Smooth muscle cell (in vitro differentiated cells): Measurements from ENCODE around the gene FAM153A. TPM values are rescaled to one million over a fixed set of nuclear protein-coding genes. Genes with fewer than 3 reads are reported as not detected.
"Not testable (repeated sequence)": the region's sequence is repeated elsewhere in the genome, so short reads cannot be mapped to it uniquely, and the experiment has no call there.

Experiments used
- DNase-seq: peaks from one replicate; lab custom pipeline; 2025; ENCODE audit not compliant: unreplicated experiment; lab: John Stamatoyannopoulos, UW
- H2AFZ ChIP-seq: fragments of 200-600 bp; sonication (generic); 2 replicates; pipeline ENCODE4 v1.6.0; 2016; ENCODE audit warnings: antibody characterized with exemption, low read depth, mild to moderate bottlenecking
- H3F3A ChIP-seq: fragments of 200-600 bp; sonication (generic); 2 replicates; pipeline ENCODE4 v1.6.0; 2017; ENCODE audit warnings: antibody characterized with exemption, low read depth
- H3K27ac ChIP-seq: fragments of 200-600 bp; sonication (generic); 2 replicates; pipeline ENCODE4 v1.5.1; 2016; ENCODE audit warnings: low read depth, mild to moderate bottlenecking
- H3K27me3 ChIP-seq: fragments of 200-600 bp; sonication (generic); 2 replicates; pipeline ENCODE4 v1.6.1; 2016; ENCODE audit warnings: low read depth, mild to moderate bottlenecking
- H3K36me3 ChIP-seq: fragments of 200-600 bp; sonication (generic); 2 replicates; pipeline ENCODE4 v1.5.1; 2016; ENCODE audit warnings: low read depth
- H3K4me1 ChIP-seq: fragments of 200-600 bp; sonication (generic); 2 replicates; pipeline ENCODE4 v1.5.1; 2016; ENCODE audit warnings: low read depth
- H3K4me2 ChIP-seq: fragments of 200-600 bp; sonication (generic); 2 replicates; pipeline ENCODE4 v1.6.0; 2016; ENCODE audit warnings: mild to moderate bottlenecking
- H3K4me3 ChIP-seq: fragments of 200-600 bp; sonication (generic); 2 replicates; pipeline ENCODE4 v1.5.1; 2016; ENCODE audit warnings: mild to moderate bottlenecking
- H3K79me2 ChIP-seq: fragments of 200-600 bp; sonication (generic); 2 replicates; pipeline ENCODE4 v1.6.0; 2016; ENCODE audit warnings: low read depth, mild to moderate bottlenecking
- H3K9ac ChIP-seq: fragments of 200-600 bp; sonication (generic); 2 replicates; pipeline ENCODE4 v1.6.0; 2016; ENCODE audit warnings: low read depth
- H3K9me3 ChIP-seq: fragments of 200-600 bp; sonication (generic); replicated peaks from 2 replicates; pipeline ENCODE4 v1.5.1; 2016; ENCODE audit warnings: low read depth
- H4K20me1 ChIP-seq: fragments of 200-600 bp; sonication (generic); 2 replicates; pipeline ENCODE4 v1.6.0; 2016; ENCODE audit warnings: low read depth
- WGBS: methylation state at CpG from one replicate; pipeline ENCODE4 v1.1.7; 2016; ENCODE audit warnings: low lambda C conversion rate; 5-methylcytosine and 5-hydroxymethylcytosine counted together
- polyA plus RNA-seq: library from polyadenylated mRNA; unstranded; fragments of >200 nt; fragmentation: Nextera tagmentation; extraction: Ambion mirVana; gene quantifications from 2 replicates; pipeline ENCODE4 v1.2.1, GENCODE V29; 2016
- total RNA-seq: library from RNA; depleted of rRNA; stranded (reverse); fragments of >200 nt; gene quantifications from 2 replicates; pipeline ENCODE4 v1.2.3, GENCODE V29; 2014

The FAM153A gene
- total and polyA plus RNA-seq, 2 experiments from 2014 or later, result 0.04 TPM; not detected in 1

GRCh38 chr5:177689011-177689610, 93.6 kb downstream of the FAM153A start:
- not testable (repeated sequence) for H3K9ac ChIP-seq, H3K27ac ChIP-seq, H3K4me1 ChIP-seq, H3K36me3 ChIP-seq, H3K27me3 ChIP-seq, H2AFZ ChIP-seq, H4K20me1 ChIP-seq, DNase-seq, H3F3A ChIP-seq, H3K4me3 ChIP-seq, H3K4me2 ChIP-seq, H3K9me3 ChIP-seq, H3K79me2 ChIP-seq
- WGBS, result 86% methylated on average over 12 of the region's 12 CpGs

GRCh38 chr5:177688091-177688490, 94.6 kb downstream of the FAM153A start:
- not testable (repeated sequence) for DNase-seq, H3K36me3 ChIP-seq, H3K9me3 ChIP-seq, H3K79me2 ChIP-seq, H3K4me3 ChIP-seq, H4K20me1 ChIP-seq, H3K4me1 ChIP-seq, H3K27ac ChIP-seq, H3F3A ChIP-seq, H3K27me3 ChIP-seq, H3K9ac ChIP-seq, H2AFZ ChIP-seq, H3K4me2 ChIP-seq
- 98% methylated on average over 23 of the region's 32 CpGs for WGBS

GRCh38 chr5:177681920-177682319, 100.8 kb downstream of the FAM153A start:
- not testable (repeated sequence) for H2AFZ ChIP-seq, H3K27me3 ChIP-seq
- WGBS, result 63% methylated on average over 1 of the region's 1 CpG

More at GRCh38 chr5:177681920-177682319, 100.8 kb downstream of the FAM153A start:
- not testable (repeated sequence) for H3K79me2 ChIP-seq, H3K9ac ChIP-seq, H3K9me3 ChIP-seq, H3K4me2 ChIP-seq, H3F3A ChIP-seq, DNase-seq, H3K4me1 ChIP-seq, H3K36me3 ChIP-seq, H3K27ac ChIP-seq, H3K4me3 ChIP-seq, H4K20me1 ChIP-seq

Other genes starting within 250 kb of the FAM153A start
- gene FAM193B, start 228.3 kb downstream of the FAM153A start, total RNA-seq, result 28.3 and 36.5 TPM in 2 replicates
- gene FAM193B, start 228.3 kb downstream of the FAM153A start, polyA plus RNA-seq, result 42.8 and 58.2 TPM in 2 replicates
- gene TMED9, start 190.7 kb downstream of the FAM153A start, total RNA-seq, result 211 and 224 TPM in 2 replicates
- 611 and 662 TPM in 2 replicates for gene TMED9, start 190.7 kb downstream of the FAM153A start, polyA plus RNA-seq
- 34.6 and 41.5 TPM in 2 replicates for gene B4GALT7, start 182.8 kb downstream of the FAM153A start, total RNA-seq
- gene B4GALT7, start 182.8 kb downstream of the FAM153A start, polyA plus RNA-seq, result 55.8 and 72.8 TPM in 2 replicates
- not detected in 2 replicates for gene PROP1, start 213.3 kb upstream of the FAM153A start, total RNA-seq
- gene PROP1, start 213.3 kb upstream of the FAM153A start, polyA plus RNA-seq, result not detected in 2 replicates